KOPT-K1 (cell line): ENCODE measurements around the gene APOBEC3H.
"Not testable (repeated sequence)": the region's sequence is repeated elsewhere in the genome, so short reads cannot be mapped to it uniquely, and the experiment has no call there.

Source experiments
- H3K27ac ChIP-seq: fragments of 200-600 bp; sonication (generic); 2 replicates; pipeline ENCODE4 v1.5.1; 2016; ENCODE audit warnings: antibody characterized with exemption, mild to moderate bottlenecking, low read depth, low read length; ENCODE audit not compliant: poor library complexity, severe bottlenecking
- H3K36me3 ChIP-seq: fragments of 200-600 bp; sonication (generic); 2 replicates; pipeline ENCODE4 v1.5.1; 2017; ENCODE audit warnings: antibody characterized with exemption, mild to moderate bottlenecking, low read length, moderate library complexity; ENCODE audit not compliant: insufficient read depth
- H3K9me3 ChIP-seq: fragments of 200-600 bp; sonication (generic); 2 replicates; pipeline ENCODE4 v1.5.1; 2017; ENCODE audit warnings: antibody characterized with exemption, low read length, mild to moderate bottlenecking; ENCODE audit not compliant: insufficient read depth, poor library complexity, severe bottlenecking

APOBEC3H gene

DNA sequence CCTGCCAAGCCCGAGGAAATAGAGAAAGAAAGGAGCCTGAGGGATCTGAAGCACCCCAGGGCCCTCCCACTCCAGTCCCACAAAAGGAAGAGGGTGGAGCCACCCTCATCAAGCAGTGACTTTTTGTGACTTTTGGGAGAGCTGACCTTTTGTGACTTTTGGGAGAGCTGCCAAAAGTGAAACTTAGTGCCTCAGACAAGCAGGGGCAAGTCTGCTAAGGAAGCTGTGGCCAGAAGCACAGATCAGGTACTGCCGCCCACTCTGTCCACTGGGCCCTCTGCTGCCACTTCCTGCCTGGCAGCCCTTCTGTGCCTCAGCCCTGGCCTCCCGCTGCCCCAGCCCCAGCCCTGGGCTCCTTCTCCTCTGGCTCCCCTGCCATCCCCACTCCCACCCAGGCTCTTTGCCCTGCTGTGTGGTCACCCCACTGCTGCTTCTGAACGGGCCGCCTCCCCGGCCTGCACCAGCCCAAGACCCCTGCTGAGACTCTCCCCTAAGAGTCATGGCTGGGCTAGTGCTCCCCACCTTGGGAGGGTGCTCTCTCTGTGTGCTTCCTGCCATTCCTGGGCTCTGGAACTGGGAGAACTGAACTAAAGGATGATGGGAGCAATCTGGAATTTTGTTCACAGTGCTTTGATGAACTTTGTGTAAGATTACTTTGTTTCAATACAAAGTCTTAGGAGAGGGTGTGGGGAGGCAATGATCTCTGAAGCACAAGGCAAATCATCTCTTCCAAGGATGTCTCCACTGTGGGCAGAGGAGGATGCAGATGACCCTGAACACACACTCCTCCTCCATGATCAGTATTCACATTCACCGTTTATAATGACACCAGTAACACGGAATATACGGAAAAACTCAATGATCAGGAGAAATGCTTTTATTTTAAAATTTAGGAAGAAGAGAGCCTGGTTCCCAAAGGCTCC, at the start of gene APOBEC3H:
Gene APOBEC3H (plus strand): TSS at position 147 of the 923 bp plus-strand sequence. CDS start 3,035 bp downstream, outside the sequence.
- Histone ChIP-seq H3K9me3 (no peaks in the 10 kb centered on the region), H3K36me3 (no peaks in the 10 kb centered on the region), H3K27ac (peak within 1 kb of the TSS; percentile 65)

- peaks cover 12% of the 10 kb centered on the region; the same call in 1 of the 2 replicates for H3K36me3 ChIP-seq
- H3K27ac ChIP-seq, H3K9me3 ChIP-seq: not testable (repeated sequence)
Measured at GRCh38 chr22:39049486-39049885, 47.6 kb upstream of the APOBEC3H start.

- H3K36me3 ChIP-seq, H3K27ac ChIP-seq: not testable (repeated sequence)
- H3K9me3 ChIP-seq = peaks cover 11% of the 10 kb centered on the region
Measured at GRCh38 chr22:39051844-39052495, 45.1 kb upstream of the APOBEC3H start.

GRCh38 chr22:39055658-39056057, 41.4 kb upstream of the APOBEC3H start:
- Histone ChIP-seq H3K9me3 (peaks cover 11% of the 10 kb centered on the region), H3K36me3 (no peaks in the 10 kb centered on the region), H3K27ac (no peak overlapping the region)

GRCh38 chr22:39061290-39061689, 35.8 kb upstream of the APOBEC3H start:
- not testable (repeated sequence) for H3K36me3 ChIP-seq, H3K9me3 ChIP-seq
- peak overlapping the region; percentile 47 for H3K27ac ChIP-seq

GRCh38 chr22:39061951-39062350, 35.1 kb upstream of the APOBEC3H start:
- not testable (repeated sequence) for H3K36me3 ChIP-seq, H3K9me3 ChIP-seq
- H3K27ac ChIP-seq = peak overlapping the region; percentile 47

- H3K27ac ChIP-seq, H3K9me3 ChIP-seq, H3K36me3 ChIP-seq: not testable (repeated sequence)
Measured at GRCh38 chr22:39063904-39064303, 33.1 kb upstream of the APOBEC3H start.

DNA sequence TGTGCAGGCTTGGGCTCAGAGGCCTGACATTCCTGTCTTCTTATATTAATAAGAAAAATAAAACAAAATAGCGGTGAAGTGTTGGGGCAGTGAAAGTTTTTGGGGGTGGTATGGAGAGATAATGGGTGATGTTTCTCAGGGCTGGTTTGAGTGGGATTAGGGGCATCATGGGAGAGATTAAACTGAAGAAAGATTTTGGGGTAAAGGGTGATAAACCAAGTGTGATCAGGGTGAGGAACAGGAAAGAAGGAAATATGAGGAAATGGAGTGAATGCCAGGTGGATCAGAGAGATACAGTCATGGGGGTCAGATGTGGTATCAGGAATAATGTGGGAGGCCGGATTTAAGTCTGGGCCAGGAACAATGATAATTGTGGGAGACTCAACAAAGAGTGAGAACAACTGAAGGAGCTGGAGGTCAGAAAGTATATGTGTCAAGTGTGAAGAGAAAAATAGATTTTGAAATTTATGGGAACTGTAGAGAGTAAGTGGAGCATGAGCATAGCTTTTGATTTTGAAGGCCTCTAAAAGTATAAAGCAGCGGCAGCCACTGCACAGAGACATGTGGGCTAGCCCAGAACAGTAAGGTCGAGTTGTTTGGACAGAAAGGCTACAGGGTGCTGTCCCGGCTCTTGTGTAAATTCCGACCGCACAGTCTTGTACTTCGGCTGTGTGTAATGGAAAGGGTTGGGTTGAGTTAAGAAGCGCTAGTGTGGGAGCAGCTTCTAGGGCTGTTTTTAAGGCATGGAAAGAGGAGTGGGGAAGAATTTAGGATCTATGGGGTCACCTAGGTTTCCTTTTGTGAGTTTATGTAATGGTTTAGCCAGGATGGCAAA, 30.4 kb upstream of the APOBEC3H start:
- H3K9me3 ChIP-seq, H3K36me3 ChIP-seq: not testable (repeated sequence)
- peak overlapping the region; percentile 28 for H3K27ac ChIP-seq

GRCh38 chr22:39068033-39068785, 28.8 kb upstream of the APOBEC3H start:
- H3K27ac ChIP-seq = no peak overlapping the region
- no peaks in the 10 kb centered on the region for H3K36me3 ChIP-seq
- H3K9me3 ChIP-seq = no peaks in the 10 kb centered on the region

DNA sequence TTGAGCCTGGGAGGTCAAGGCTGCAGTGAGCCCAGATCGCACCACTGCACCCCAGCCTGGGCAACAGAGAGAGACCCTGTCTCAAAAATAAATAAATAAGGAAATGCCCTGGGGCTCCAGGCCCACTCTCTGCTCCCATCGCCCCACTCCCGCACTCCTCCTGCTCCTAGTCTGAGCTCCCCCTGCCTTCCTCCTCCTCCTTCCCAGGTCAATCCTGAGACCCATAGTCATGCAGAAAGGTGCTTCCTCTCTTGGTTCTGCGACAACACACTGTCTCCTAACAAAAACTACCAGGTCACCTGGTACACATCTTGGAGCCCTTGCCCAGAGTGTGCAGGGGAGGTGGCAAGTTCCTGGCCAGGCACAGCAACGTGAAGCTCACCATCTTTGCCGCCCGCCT, 26.9 kb upstream of the APOBEC3H start:
- Histone ChIP-seq H3K36me3 (no peaks in the 10 kb centered on the region), H3K9me3 (no peaks in the 10 kb centered on the region), H3K27ac (peak overlapping the region; percentile 15)

DNA sequence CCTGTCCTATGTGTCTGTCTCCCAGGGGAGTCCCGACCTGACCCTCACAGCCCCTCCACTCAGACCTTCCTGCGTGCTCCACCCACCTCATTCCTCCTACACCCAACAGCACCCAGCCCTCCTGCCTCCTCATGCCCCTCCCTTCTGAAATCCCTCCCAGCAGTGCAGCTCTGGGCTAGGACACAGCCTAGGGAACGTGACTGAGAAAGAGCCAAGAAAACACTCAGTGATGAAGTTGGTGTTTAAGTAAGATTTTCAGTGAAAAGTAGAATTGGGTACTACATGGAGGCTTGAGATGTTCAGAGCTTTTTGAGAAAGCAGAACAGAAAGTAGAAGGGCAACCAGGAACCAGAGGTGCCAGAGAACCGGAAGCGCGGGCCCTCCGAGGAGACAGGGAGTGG, 24.5 kb upstream of the APOBEC3H start:
- not testable (repeated sequence) for H3K27ac ChIP-seq

GRCh38 chr22:39073981-39074380, 23.1 kb upstream of the APOBEC3H start:
- Histone ChIP-seq H3K27ac (no peak overlapping the region), H3K9me3 (no peaks in the 10 kb centered on the region), H3K36me3 (no peaks in the 10 kb centered on the region)

More for the DNA sequence above, 24.5 kb upstream of the APOBEC3H start:
- H3K36me3 ChIP-seq, H3K9me3 ChIP-seq: not testable (repeated sequence)

DNA sequence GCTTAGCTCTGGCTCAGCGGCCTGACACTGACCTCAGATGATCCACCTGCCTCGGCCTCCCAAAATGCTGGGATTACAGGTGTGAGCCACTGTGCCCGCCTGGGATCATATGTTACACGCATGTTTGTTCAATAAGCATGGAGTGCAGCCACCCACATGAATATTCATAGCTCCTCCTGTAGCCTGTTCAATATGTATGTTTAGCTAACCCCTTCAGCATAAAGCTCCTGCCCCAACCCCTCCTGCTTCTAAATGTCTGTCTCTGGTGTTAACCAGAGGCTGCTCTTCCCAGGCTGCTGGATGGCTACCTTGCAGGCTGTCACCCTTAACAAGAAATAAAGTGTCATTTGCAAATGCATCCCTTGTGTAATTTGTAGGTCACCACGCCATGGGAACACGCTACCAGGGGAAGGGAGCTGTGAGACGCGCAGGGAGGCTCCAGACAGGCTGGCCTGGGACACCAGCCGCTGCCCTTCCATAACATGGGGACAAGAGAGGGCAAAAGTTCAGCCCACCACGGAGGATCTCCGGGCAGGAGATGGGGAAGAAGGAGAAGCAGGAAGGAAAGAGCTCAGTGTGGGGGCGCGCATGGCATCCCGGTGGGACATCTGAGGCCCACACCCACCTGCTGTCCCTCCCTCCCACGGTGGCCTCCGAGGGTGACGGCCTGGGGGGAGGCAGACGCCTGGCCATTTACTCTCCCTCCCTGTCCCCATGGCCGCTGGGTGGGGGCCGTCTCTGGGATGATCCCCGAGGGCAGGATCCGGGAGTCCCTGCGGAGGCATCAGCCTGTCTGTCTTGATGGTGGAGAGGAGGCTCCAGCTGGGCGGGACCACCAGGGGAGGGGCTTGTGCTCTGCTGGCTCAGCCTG, 20.7 kb upstream of the APOBEC3H start:
- peak overlapping the region; percentile 81 for H3K27ac ChIP-seq
- not testable (repeated sequence) for H3K9me3 ChIP-seq

More for the DNA sequence above, 20.7 kb upstream of the APOBEC3H start:
- H3K36me3 ChIP-seq = peaks cover 18% of the 10 kb centered on the region; the same call in 1 of the 2 replicates
